TTC549 (cell line): ENCODE measurements around the gene REXO1.
A peak's percentile ranks its signal among the peaks of the same experiment; 100 is the strongest.

ENCODE experiments used
- FAIRE-seq: peaks from 2 replicates; lab custom pipeline; 2012; peaks lifted over from hg19 to GRCh38; lab: Jason Lieb, UNC

The REXO1 gene

GRCh38 chr19:1861599-1862031 lies 13.3 kb upstream of the REXO1 start:
- no peak for FAIRE-seq

- no peak for FAIRE-seq
These were observed 12.7 kb upstream of the REXO1 start for GRCh38 chr19:1860821-1861598.

GRCh38 chr19:1860042-1860775 lies 11.9 kb upstream of the REXO1 start:
- no peak for FAIRE-seq

- FAIRE-seq = no peak
These were observed 11.1 kb upstream of the REXO1 start for GRCh38 chr19:1859331-1859781.

GRCh38 chr19:1858412-1859081 lies 10.3 kb upstream of the REXO1 start:
- no peak for FAIRE-seq

- FAIRE-seq = no peak
These were observed 9.5 kb upstream of the REXO1 start for GRCh38 chr19:1857648-1858326.

- no peak for FAIRE-seq
These were observed 8.7 kb upstream of the REXO1 start for GRCh38 chr19:1856698-1857603.

GRCh38 chr19:1856345-1856697 lies 8.0 kb upstream of the REXO1 start:
- no peak for FAIRE-seq

GRCh38 chr19:1855828-1856255 lies 7.6 kb upstream of the REXO1 start:
- FAIRE-seq = no peak

GRCh38 chr19:1855040-1855827 lies 7.0 kb upstream of the REXO1 start:
- no peak for FAIRE-seq

GRCh38 chr19:1854542-1855039 lies 6.3 kb upstream of the REXO1 start:
- FAIRE-seq = no peak

- FAIRE-seq = no peak
These were observed 5.8 kb upstream of the REXO1 start for GRCh38 chr19:1854039-1854541.

- peak; percentile 46 for FAIRE-seq
These were observed 5.2 kb upstream of the REXO1 start for GRCh38 chr19:1853295-1854038.

- no peak for FAIRE-seq
These were observed 4.4 kb upstream of the REXO1 start for GRCh38 chr19:1852581-1853128.

GRCh38 chr19:1851654-1852580 lies 3.6 kb upstream of the REXO1 start:
- FAIRE-seq = no peak

GRCh38 chr19:1850809-1851653 lies 2.7 kb upstream of the REXO1 start:
- no peak for FAIRE-seq

GRCh38 chr19:1849886-1850398 lies 1.7 kb upstream of the REXO1 start:
- no peak for FAIRE-seq
